Thoracic aorta (tissue), 2 donors: ENCODE measurements around the gene CCL22. TPM values are rescaled to one million over a fixed set of nuclear protein-coding genes. Genes with fewer than 3 reads are reported as not detected.

Experiments used
- ATAC-seq: fragments of 150-250 bp; one replicate; pipeline ENCODE4 v1.8.0; 2017; ENCODE audit warnings: low read depth; ENCODE audit not compliant: insufficient number of reproducible peaks, low FRiP score
- DNase-seq: peaks from one replicate; pipeline ENCODE4 v3.0.0-alpha.2; 2020; ENCODE audit warnings: low spot score
- H3K27ac ChIP-seq, 2 donors: fragments of 200-600 bp; sonication (generic); 1 replicate in 1 of 2; 2 replicates in 1 of 2; pipeline ENCODE4 v1.5.1; 2016; ENCODE audit warnings: mild to moderate bottlenecking in 2 of 2, moderate library complexity in 2 of 2
- H3K27me3 ChIP-seq: fragments of 200-600 bp; sonication (generic); replicated peaks from 2 replicates; pipeline ENCODE4 v1.6.0; 2016; ENCODE audit warnings: mild to moderate bottlenecking; ENCODE audit not compliant: insufficient read depth
- H3K36me3 ChIP-seq: fragments of 200-600 bp; sonication (generic); one replicate; pipeline ENCODE4 v1.5.1; 2016
- H3K4me1 ChIP-seq, 2 donors: fragments of 200-600 bp; sonication (generic); 1 replicate in 1 of 2; 2 replicates in 1 of 2; pipeline versions ENCODE4 v1.5.1 to v1.6.0; 2016; ENCODE audit warnings: low read depth in 2 of 2, mild to moderate bottlenecking in 1 of 2; ENCODE audit not compliant: control insufficient read depth in 1 of 2
- H3K4me3 ChIP-seq: fragments of 200-600 bp; sonication (generic); 2 replicates; pipeline ENCODE4 v1.5.1; 2016; ENCODE audit warnings: mild to moderate bottlenecking
- H3K9me3 ChIP-seq: fragments of 200-600 bp; sonication (generic); 2 replicates; pipeline ENCODE4 v1.5.1; 2016
- CTCF ChIP-seq: fragments of 200-600 bp; sonication (generic); IDR thresholded peaks from one replicate; pipeline ENCODE4 v1.5.1; 2019; ENCODE audit warnings: antibody characterized with exemption
- total RNA-seq, 2 donors: library from RNA; depleted of rRNA; stranded (reverse); fragments of >200 nt; gene quantifications; one replicate each; pipeline versions ENCODE4 v1.1.0 to v1.2.3, GENCODE V29; 2016

Gene CCL22
- total RNA-seq, 2 donors from 2014 or later = not detected

- no peaks in the 10 kb centered on the region for H3K9me3 ChIP-seq
- no peaks in the 10 kb centered on the region for H3K36me3 ChIP-seq
- no peaks in the 10 kb centered on the region for H3K27me3 ChIP-seq
- no peak overlapping the region for H3K27ac ChIP-seq
- ATAC-seq (no peak), DNase-seq (no peak)
- no peak overlapping the region for H3K4me3 ChIP-seq
- no peak for TF ChIP-seq CTCF
- peaks cover 3 to 24% of the 10 kb centered on the region in 2 donors for H3K4me1 ChIP-seq
These were observed 54.0 kb downstream of the CCL22 start for GRCh38 chr16:57412584-57412983.

DNA sequence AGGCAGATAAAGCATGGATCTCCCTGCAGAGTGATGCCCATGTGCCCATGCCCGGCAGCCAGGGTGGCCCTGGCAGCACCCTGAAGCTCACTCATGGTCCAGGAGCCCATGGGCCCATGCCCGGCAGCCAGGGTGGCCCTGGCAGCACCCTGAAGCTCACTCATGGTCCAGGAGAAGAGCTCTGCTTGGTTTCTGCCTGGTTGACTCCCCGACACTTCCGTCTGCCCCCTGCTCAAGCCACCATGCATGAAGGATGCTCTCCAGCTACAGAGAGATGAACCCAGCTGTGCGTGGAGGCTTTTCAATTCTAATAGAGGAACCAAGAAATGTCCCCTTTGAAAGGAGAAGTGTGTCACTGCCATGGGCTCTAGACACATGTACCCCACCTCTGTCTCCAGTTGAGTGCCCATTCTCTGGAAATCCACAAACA lies 54.7 kb downstream of the CCL22 start:
- Histone ChIP-seq H3K9me3 (no peaks in the 10 kb centered on the region), H3K4me3 (no peak overlapping the region), H3K27me3 (no peaks in the 10 kb centered on the region), H3K36me3 (no peaks in the 10 kb centered on the region), H3K4me1 (peaks cover 3 to 32% of the 10 kb centered on the region in 2 donors), H3K27ac (no peak overlapping the region)
- no peak for TF ChIP-seq CTCF
- no peak for DNase-seq
- no peak for ATAC-seq

GRCh38 chr16:57413733-57414132 lies 55.1 kb downstream of the CCL22 start:
- TF ChIP-seq CTCF = no peak
- no peak for ATAC-seq
- Histone ChIP-seq H3K4me1 (peaks cover 6 to 36% of the 10 kb centered on the region in 2 donors), H3K36me3 (no peaks in the 10 kb centered on the region), H3K4me3 (no peak overlapping the region), H3K9me3 (no peaks in the 10 kb centered on the region), H3K27me3 (no peaks in the 10 kb centered on the region), H3K27ac (no peak overlapping the region)
- DNase-seq = no peak

Other genes with a start within 250 kb of the CCL22 start
- gene PSME3IP1, start 172.7 kb upstream of the CCL22 start, total RNA-seq = 10 to 100 TPM; 39.1 to 64.8 TPM
- 10 to 100 TPM; 28.7 to 32.5 TPM for gene RSPRY1, start 172.5 kb upstream of the CCL22 start, total RNA-seq
- 10 to 100 TPM; 54.7 to 64.0 TPM for gene ARL2BP, start 113.5 kb upstream of the CCL22 start, total RNA-seq
- gene PLLP, start 74.1 kb upstream of the CCL22 start, total RNA-seq = 1 to 10 TPM; 3.1 to 8.6 TPM
- gene CX3CL1, start 13.7 kb downstream of the CCL22 start, total RNA-seq = 100 to 1,000 TPM; 106 to 117 TPM
- not detected for gene CCL17, start 46.0 kb downstream of the CCL22 start, total RNA-seq
- gene CIAPIN1, start 88.6 kb downstream of the CCL22 start, total RNA-seq = 10 to 100 TPM; 18.1 to 25.0 TPM
- gene COQ9, start 88.7 kb downstream of the CCL22 start, total RNA-seq = 10 to 100 TPM; 29.5 to 33.5 TPM
- 100 to 1,000 TPM; 110 to 130 TPM for gene POLR2C, start 103.9 kb downstream of the CCL22 start, total RNA-seq
- gene DOK4, start 127.7 kb downstream of the CCL22 start, total RNA-seq = 10 to 100 TPM; 43.2 to 70.1 TPM
- 10 to 100 TPM; 26.4 to 43.2 TPM for gene CCDC102A, start 177.8 kb downstream of the CCL22 start, total RNA-seq
- gene ADGRG5, start 183.9 kb downstream of the CCL22 start, total RNA-seq = under 1 TPM in 1 of 2 donors, not detected in 1; 0.27 TPM